GM12872 (cell line): ENCODE data around the gene ZDHHC24.

Source experiments
- TF ChIP-seq, protein P1 (sequence below): IDR thresholded peaks from 3 replicates; pipeline ENCODE4 v1.5.1; 2011; ENCODE audit warnings: low read depth, mild to moderate bottlenecking, low read length, moderate library complexity; ENCODE audit not compliant: insufficient read depth

ZDHHC24 gene

DNA sequence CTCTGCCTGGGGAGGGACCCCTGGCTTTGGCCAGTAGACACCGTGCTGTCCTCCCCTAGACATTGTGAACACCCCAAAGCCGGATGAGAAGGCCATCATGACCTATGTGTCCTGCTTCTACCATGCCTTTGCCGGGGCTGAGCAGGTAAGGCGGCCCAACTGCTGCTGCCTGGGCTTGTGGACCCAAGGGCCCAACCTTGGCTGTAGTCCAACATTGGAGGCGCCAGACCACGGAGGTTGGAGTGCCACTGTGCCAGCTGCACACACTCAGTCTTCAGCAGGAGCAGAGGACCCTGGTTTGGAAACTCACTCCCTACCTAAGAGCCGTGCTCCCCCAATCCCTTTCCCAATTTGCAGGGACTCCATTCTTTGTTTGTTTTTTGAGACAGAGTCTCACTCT lies 10.2 kb upstream of the ZDHHC24 start:
- TF ChIP-seq, protein P1, sequence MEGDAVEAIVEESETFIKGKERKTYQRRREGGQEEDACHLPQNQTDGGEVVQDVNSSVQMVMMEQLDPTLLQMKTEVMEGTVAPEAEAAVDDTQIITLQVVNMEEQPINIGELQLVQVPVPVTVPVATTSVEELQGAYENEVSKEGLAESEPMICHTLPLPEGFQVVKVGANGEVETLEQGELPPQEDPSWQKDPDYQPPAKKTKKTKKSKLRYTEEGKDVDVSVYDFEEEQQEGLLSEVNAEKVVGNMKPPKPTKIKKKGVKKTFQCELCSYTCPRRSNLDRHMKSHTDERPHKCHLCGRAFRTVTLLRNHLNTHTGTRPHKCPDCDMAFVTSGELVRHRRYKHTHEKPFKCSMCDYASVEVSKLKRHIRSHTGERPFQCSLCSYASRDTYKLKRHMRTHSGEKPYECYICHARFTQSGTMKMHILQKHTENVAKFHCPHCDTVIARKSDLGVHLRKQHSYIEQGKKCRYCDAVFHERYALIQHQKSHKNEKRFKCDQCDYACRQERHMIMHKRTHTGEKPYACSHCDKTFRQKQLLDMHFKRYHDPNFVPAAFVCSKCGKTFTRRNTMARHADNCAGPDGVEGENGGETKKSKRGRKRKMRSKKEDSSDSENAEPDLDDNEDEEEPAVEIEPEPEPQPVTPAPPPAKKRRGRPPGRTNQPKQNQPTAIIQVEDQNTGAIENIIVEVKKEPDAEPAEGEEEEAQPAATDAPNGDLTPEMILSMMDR = no peak

DNA sequence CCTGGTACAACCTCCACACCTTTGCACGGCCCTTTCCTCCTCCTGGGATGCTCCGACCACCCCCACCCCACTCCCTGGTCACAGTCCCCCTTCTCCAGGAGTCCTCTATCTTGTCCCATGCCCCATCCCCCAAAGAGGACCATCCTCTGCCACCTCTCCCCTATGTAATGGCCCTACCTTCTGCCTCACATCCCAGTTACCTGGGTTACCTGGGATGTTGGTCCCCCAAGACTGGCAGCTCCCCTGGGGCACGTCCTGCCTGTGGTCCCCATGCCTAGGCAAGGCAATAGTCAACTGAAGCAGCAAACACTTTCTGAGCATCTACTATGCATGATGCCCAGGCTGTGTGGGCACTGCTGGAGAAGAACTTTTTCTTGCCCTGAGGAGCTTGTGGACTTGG lies 9.6 kb upstream of the ZDHHC24 start:
- TF ChIP-seq, protein P1 = no peak

DNA sequence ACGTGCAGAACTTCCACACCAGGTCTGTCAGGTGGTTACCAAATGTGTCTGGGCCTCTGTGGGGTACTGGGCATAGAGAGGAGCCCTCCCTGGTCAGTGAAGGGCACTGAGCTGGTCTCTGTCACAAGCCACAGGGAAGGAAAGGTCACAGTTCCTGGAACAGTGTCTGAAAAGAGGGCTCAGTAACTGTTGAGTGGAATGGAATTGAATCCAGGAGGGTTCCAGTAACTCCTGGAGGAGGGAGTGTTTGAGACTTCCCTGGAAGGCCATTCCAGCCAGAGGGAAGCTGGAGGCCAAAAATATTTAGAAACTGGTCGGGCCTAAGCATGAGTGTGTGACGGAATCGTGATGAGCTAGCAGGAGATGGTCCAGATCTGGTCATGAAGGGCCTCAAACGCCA lies 8.8 kb upstream of the ZDHHC24 start:
- TF ChIP-seq, protein P1 = no peak

DNA sequence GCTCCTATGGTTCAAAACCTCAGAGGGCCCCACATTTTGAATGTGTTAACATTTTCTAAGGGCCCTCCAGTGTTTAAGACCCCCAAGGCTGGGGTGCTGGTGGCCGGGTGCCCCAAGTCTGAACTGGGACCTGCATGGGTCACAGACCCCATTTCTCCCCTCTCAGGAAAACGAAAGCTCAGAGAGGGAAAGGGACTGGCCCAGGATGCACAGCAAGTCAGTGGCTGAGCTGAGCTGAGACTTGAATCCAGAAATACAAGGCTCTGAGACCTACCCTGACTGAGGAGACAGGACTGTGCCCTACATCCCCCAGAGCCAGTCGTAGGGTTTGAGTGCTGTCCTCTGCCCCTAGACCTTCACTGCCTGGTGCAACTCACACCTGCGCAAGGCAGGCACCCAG lies 5.0 kb upstream of the ZDHHC24 start:
- TF ChIP-seq, protein P1 = no peak

DNA sequence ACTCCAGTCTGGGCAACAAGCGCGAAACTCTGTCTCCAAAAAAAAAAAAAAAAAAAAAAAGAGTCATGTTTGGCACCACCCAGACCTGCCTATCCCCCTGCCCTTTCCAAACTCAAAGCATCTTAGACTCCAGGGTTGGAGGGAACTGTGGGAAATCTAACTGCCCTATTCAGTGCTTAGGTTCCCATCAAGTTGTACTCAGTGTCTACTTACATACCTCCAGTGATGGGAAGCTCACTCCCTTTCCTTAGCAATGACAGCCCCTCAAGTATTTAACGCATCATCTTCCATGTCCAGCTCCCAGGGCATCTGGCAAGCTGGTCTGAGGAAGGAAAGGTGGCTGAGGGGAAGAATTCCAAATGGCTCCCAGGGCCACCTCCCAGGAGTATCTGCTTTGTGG lies 3.8 kb upstream of the ZDHHC24 start:
- TF ChIP-seq, protein P1 = no peak

DNA sequence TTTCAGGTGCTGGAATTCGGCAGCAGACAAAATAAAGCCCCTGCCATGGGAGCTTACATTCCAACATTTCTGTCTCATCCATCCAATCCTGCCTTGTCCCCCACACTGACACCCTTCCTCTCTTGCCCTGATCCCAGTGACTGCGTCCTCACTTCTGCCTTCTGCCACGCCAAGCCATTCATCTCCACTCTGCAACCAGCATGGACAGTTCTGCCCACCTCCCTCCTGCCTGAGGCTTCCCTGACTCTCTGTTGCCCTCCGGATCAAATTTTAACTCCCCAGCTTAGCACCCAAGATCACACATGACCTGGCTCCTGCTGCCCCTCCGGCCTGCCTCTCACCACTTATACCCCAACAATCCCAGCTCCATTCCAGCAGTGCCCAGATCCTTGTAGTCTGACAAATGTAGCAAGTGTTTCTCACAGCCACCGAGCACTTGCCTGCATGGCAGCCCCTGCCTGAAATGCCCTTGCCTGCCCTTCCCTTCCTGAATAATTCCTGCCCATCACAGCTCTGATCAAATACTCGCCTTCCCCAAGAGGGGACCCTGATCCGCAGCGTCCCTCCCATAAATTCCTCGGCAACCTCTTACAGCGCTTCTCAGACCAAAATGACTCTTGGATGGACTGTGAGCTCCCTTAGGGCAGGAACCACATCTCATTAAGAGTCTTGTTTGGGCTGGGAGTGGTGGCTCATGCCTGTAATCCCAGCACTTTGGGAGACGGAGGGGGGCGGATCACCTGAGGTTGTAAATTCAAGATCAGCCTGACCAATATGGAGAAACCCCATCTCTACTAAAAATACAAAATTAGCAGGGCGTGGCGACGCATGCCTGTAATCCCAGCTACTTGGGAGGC lies 3.2 kb upstream of the ZDHHC24 start:
- TF ChIP-seq, protein P1 = no peak

DNA sequence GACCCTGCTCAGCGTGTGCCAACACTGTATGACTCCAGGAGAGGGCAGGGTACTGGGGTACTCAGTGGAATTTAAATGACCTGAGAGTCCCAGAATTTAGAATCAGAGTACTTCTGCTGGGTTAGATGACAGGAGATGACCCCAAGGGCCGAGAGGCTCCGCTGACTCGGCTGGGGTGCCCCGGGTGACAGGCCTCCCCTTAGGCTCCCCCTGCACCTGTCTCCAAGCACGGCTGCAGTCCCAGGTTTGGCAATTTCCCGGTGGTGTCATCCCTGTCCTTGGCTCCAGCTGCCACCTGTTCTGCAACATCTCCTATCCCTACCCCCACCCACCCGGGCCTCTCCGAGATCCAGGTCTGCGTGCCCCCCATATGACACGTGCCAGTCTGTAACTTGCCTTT lies 2.2 kb upstream of the ZDHHC24 start:
- TF ChIP-seq, protein P1 = no peak

DNA sequence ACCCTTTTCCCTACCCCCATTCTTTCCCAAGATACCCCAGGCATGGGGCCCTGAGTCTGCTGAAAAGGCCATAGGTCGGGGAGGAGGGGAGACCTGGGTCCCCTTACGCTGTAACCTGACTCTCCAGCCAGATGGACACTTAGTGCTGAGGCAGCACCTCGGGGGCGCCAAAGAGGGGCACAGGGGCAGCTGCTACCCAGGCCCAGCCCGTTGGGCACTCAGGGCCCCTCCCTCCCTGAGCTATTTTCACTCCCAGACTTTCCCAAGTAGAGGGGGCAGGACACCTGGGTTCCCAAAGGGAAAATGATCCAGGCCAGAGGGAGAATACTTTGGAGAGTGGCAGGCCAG lies 1.8 kb upstream of the ZDHHC24 start:
- TF ChIP-seq, protein P1 = no peak
